HPDE6-E6E7 (cell line): ENCODE measurements around the gene BLOC1S5.
A peak's percentile ranks its signal among the peaks of the same experiment; 100 is the strongest.
"Not testable (repeated sequence)": the region's sequence is repeated elsewhere in the genome, so short reads cannot be mapped to it uniquely, and the experiment has no call there.

Experiments used
- DNase-seq: peaks from one replicate; pipeline ENCODE4 v3.0.0; 2011; ENCODE audit warnings: missing footprints; ENCODE audit errors: extremely low spot score

BLOC1S5 gene

DNA sequence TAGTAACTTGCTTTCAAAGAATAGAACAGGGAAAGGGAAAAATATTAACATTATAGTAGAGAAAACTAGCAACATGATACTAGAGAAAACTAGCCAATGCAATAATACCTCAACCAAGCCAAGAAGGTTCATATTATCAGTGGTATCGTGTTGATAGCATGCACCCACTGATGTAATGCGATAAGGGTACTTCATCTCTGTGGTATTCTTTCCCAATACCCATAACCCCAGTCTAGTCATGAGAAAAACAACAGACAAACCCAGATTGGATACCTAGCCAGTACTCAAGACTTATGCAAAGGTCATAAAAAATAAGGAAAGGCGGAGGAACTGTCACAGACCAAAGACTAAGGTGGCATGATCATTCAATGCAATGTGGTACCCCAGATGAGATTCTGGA, 21.0 kb downstream of the BLOC1S5 start:
- DNase-seq = no peak

DNA sequence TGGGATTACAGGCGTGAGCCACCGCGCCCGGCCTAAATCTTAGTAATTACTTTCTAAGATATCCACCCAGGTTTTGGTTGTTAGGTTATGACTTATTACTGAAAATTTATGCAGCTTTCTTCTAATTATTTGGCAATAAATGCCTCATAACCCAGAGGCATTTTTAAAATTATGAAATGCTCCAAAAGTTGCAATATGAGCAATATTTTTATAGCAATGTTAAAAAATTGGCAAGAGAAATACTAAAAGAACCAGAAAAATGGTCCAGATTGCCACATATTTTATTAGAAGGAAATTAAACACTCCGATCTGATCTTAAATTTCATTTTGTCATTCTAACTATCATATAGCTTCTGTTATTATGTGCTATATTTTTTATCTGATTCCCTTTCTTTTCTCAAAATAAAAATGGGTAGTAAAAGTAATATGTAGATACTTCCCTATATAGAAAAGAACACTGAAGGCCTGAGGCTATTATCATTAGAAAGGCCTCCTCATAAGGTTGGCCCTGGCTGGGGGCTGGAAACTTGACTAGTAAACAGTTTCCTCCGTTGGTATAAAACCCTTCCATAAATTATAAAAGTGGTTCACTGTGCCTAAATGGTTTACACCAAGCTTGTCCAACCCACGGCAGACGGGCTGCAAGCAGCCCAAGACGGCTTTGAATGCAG, 22.1 kb downstream of the BLOC1S5 start:
- no peak for DNase-seq

DNA sequence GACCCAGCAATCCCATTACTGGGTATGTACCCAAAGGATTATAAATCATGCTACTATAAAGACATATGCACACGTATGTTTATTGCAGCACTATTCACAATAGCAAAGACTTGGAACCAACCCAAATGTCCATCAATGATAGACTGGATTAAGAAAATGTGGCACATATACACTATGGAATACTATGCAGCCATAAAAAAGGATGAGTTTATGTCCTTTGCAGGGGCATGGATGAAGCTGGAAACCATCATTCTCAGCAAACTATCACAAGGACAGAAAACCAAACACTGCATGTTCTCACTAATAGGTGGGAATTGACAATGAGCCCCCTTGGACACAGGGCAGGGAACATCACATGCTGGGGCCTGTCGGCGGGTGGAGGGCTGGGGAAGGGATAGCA, 30.1 kb downstream of the BLOC1S5 start:
- not testable (repeated sequence) for DNase-seq

DNA sequence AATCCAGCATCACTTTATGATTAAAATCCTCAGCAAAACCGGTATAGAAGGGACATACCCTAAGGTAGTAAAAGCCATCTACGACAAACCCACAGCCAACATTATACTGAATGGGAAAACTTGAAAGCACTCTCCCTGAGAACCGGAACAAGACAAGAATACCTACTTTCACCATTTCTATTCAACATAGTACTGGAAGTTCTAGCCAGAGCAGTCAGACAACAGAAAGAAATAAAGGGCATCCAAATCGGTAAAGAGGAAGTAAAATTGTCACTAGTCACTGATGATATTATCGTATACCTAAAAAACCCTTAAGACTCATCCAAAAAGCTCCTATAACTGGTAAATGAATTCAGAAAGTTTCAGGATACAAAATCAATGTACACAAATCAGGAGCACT, 33.3 kb downstream of the BLOC1S5 start:
- no peak for DNase-seq

DNA sequence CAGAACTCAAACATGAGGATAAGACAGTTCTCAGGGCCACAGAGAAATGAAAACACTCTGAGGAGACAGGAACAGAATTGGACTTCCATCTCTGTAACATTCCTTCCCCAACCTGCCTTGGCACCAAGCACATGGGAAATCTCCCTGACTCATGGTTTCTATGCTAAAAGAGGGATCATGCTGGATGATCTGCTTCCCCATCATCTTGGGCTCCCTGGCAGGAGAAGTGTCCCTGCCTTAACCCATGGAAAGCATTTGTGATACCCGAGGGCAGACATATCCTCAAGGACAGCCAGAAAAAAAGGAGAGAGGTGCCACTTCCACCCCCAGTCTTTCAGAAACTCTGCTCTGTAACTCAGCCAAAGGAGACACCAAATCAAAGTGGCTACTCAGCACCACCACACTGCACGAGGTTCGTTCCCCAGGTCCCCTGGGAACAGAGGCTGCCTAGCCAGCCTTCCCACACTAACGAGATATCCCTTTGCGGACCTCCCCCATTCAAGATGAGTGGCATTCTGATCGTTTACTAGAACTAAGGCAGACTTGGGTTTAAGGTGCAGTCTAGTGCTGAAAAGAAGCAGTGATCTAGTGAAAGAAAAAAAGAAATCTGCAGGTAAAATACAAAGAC, 34.8 kb downstream of the BLOC1S5 start:
- DNase-seq = no peak

DNA sequence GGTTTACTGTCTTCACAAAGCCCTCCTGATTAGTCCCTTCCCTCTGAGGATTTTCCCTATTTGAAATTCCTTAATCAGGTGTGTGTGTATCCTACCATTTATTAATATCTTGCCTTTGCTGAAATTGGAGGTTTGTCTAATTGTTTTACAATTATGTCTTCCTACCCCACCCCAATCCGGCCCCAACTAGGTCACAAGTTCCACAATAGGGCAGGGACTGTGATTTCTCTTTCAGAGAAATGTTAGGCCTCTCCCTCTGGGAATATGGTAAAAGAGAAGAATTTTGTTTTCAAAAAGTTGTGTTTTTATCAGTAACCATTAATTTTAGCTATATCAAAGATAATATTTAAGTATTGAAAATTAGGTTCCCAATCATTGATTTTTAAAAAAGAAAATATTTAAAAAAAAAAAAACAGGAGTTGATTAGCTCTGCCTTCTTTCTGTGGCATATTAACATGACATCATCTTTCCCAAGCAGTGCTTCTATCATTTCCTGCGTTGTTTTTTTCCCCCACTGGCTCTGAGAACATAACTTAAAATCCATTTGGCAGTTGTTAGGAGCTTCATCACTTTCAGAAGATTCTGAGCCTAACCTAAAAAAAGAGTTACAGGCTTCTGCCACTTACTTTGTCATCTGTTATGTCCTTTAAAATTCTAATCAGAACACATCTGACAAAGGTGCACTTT, 36.1 kb downstream of the BLOC1S5 start:
- DNase-seq = no peak

DNA sequence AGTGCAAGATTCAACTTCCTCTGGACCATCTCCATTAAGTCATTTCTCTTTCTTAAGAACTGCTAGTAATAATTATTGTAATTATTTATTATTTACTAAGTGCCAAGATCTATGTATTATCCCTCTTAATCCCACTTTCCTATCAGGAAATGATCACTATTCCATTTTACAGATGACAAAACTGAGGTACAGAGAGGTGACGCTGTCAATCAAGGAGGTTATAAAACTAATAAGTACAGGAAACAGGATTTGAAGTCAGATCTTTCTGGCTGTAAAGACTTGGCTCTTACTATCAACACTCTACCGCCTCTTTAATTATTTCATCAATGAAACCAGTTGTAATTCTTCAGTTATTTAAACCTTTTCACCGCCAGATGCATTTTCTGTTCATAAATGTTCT, 37.4 kb downstream of the BLOC1S5 start:
- no peak for DNase-seq

DNA sequence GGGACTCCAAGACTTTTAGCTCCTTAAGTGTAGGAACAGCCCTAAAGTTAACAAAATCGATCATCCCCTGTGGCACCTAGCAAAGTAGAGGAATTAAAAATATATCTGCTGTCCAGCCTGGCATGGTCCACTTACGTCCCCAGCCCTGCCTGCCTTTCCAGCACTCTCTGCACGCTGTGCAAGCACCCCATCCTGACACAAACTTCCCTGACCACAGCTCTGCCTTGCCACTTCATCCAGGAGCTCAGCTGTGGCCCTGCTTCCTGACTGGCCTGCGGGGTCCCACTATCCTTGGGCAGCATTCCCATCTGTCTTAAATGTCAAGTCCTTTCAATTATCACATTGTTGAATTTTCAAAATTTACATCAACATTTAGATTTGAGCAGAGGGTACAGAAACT, 39.0 kb downstream of the BLOC1S5 start:
- DNase-seq = no peak

DNA sequence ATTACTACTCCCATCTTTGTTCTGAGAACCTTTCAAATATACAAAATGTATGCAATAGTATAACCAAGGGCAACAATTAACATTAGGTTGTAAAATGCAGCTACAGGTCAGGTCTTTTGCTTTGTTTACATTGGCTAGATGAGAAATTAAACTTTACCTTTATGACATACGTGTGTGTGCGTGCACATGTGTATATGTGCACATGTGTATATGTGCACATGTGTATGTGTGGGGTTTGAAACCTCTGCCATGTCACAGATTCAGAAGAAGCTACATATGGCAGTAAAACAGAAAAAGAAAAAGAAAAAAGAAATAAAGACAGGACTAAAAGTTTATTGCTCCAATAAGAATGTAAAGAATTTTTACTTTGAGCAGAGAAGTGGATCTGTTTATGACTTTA, 40.6 kb downstream of the BLOC1S5 start:
- no peak for DNase-seq

DNA sequence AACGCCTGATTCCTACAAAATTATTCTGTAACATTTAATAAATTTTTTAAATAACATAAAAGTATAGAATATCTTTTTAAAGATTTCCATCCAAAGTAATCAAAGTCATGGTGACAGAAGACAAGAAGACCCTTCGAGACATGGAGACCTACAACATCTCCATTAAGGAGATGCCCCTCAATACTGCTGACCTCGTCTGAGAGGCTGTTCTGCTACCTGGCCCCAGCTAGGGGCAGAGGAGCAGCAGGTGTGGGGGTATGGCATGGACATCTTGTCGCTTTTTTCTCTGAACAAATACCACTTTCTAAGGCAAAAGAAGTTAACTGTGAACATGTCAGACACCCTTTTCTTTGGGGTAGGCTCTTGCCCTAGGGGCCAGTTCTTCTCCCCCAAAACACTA, 44.1 kb downstream of the BLOC1S5 start:
- no peak for DNase-seq

DNA sequence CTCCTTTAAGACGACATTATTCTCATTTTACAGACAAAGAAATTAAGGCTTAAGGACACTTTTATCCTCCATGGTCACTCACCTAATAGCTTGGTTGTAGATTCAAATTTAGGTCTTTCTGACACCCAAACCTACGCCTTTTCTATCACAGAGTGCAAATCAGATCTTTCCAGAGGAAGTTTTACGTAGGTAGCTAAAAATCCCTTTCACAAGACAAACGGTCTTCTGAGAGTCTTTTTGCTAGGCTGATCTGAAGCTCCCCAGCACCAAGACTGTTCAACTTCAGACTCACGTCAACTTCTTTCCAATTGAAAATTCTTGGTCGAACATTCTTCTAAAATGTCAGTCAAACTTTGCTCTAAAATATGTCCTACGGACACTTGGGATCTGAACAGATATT, 46.5 kb downstream of the BLOC1S5 start:
- no peak for DNase-seq

DNA sequence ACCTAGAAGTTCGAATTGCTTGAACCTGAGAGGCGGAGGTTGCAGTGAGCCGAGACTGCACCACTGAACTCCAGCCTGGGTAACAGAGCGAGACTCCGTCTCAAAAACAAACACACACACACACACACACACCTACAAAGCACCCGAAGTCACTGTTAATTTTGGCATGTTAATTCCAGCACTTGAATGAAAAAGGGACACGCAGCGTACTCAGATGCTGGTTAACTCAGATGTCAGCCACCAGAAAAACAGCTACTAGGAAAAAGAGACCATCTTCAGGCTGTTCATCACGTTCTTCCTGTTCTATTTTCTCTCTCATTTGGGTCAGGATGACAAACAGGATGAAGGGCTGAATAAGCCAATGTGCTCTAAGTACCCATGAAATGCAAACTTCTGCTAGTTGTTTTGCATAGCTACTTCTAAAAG, 46.9 kb downstream of the BLOC1S5 start:
- no peak for DNase-seq

DNA sequence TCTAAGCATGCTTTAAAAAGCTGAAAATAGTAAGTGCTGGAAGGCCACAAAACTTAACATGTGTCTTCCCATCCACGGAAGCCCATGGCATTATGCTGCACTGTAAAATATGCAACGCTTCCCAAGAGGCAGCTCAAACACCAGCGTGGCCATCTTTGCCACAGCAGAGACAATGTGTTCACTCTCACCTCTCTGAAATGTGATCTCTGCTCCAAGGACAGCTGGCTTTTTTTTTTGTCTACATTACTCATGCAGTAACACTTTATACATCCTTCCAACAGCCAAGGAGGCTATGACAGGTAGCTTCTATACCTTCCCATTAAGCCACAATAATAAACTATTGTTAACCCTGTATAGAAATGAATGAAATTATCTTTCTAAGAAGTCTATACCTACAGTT, 49.2 kb downstream of the BLOC1S5 start:
- no peak for DNase-seq

DNA sequence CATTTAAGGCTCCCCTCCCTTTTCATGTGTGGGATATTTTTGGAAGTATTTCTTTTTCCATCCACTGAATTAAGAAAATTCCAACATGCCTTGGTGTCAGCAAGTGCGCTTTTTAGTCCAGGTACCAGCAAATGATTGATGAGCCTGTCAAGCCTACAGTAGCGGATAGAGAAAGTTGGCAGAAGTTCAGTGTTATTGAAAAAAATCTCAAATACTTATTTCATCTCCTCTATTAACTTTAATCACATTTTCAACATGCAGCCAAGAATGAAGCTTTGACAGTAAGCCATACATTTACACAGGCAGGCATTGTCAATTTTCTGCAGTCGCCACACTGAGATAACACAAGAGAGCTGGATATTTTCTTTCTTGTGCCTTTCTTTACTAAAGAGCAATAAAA, 50.4 kb downstream of the BLOC1S5 start:
- no peak for DNase-seq

DNA sequence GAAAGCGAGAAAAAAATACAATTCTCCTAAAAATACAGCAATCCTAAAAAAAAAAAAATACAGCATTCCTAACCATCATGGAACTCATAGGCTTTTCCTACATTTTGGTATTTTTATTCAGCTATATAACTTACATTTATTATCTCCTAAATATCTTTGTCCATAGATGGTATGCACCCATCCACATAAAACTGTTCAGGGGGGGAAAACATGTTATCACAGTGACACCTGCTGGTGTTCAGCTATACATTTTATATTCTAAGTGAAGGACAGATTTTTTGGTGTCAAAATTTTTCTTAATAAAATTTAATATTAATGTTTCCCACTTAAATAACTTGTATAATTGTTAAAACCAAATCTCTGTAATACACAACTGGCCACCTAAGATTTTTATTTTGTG, 58.0 kb downstream of the BLOC1S5 start:
- DNase-seq = peak; percentile 19

DNA sequence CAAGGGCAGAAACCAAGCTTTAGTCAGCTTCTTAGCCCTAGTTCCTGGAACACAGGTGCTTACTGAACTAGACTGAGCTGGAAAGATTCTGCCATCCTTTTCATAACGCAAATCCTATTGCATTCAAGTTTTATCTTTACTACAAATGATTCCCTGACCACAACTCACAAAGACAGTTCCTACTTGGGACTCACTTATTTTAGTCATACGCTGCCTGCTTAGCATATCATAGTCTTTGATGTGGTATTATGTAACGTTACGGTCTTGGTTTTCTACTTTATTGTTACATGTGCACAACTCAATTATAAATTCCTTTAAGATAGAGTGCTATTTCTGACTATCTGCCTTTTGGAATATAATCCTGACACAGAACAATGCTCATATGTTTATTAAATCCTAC, 59.1 kb downstream of the BLOC1S5 start:
- no peak for DNase-seq

DNA sequence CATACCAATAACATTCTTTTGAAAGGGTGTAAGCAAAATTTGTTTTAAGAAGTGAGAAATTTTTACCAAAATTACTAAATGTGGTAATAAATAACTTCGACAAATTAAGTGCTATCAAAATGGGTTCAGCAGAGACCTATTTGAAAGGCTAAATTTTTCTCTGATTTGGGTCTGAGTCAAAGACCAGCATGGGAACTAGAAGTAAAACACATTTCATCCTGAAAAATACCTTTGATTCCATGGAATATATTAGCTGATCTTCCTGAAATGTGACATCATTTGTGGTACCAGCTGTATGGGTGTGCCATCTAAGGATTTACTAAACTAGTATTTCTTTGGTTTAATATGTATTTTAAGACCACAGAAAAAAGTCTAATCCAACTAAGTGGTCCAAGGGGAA, 63.6 kb downstream of the BLOC1S5 start:
- DNase-seq = no peak

DNA sequence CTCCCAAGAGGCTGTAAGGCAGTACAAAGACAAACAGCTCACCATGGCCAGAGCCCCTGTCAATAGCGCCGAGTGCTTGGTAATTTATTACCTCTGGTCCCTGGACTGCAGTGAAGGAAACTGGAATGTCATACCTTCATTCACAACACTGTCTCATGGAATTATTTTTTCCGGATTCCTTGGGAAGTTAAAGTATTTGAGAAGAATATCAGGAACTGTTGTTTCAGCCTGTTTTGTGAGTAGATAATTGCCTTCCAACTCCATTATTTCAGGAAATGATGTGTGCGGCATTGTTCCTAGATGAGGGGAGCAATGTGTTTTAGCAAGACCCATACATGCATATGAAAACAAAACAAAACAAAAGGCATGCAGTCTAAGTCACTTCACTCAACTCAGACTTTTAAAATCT, 64.0 kb downstream of the BLOC1S5 start:
- no peak for DNase-seq

DNA sequence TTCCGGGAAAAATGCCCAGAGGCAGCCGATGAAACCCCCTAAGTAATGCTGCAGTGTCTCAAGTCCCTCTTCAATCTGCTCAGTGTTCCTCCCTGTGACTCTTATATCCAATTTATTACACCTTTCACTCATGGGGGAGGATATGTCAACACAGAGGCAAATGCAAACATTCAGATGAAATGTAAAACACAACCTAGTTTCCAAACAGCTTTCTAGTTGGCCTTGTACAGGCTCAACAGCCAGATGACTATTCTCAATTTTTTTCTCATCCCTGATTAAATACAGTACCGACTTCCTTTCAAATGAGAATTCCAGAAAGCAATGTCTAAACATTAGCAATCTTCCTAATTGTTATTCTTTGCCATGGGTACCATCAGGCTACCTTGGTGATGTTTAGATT, 65.0 kb downstream of the BLOC1S5 start:
- DNase-seq = no peak

DNA sequence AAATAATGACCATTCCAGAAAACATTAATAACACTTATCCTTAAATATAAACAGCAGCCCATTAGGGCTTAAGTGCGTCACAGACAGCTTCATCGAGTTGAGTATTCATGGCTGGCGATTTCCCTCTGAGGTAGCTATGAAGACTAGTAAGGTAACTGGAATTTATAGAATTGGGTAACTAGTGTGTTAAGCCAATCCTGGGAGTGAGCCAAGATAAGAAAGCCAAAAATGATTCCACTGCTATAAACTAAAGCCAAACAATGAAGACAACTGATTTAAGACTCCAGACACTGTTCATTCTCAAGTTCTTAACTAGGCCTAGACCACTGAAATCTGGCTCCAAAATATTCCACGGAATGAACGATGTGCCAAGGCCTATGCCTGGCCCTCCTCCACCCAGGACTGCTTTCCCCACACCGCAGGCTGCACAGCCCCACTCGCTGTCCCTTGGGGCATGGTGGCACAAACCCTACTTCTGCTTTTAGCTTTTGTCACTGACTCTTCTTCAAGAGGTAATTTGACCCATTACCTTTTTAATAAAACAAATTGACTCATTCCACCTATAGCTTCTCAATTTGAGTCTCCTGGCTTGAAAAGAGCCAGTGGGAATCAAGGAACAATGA, 66.0 kb downstream of the BLOC1S5 start:
- no peak for DNase-seq

DNA sequence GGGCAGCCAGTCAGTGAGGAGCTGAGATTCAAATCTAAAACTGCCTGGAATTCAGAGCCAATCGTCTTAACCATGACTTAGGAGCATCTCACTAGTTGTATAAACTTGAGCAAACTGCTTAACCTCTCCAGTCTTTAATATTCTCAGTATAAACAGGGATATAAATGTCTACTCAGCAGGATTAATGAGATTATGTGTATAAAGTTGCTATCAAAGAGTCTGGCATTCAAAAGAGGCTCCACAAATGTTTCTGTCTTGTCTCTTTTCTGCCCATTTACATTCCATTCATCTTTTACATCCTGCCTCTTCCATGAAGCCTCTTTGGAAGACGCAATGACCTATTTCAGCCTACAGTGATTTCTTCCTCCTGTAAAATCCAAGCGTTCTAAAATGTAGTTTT, 66.9 kb downstream of the BLOC1S5 start:
- DNase-seq = no peak

DNA sequence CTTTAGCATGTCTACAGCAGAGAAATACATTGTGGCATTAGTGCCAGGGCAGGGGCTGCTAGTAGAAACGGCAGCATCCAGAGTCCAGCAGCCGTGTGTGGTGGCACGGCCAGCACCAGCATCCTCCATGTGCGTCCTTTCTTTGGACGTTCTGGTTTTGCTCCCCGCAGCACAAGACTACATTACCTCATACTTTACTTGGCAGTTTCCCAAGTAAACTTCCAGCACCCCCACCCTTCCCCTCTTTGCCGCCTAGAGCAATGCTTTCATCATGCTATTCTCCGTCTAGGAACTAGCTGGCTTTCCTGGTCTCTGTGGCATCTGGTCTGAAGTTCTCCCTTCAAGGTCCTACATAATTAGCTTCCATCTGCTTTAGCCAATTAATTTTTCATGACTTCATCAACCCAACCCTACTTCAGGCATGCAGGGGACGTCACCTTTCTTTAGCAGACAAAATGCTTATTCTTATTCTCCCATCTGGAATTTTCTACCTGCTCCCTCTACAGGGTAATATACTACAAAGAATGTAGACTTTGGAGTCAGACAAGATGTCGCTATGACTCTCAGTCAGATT, 67.6 kb downstream of the BLOC1S5 start:
- DNase-seq = no peak

DNA sequence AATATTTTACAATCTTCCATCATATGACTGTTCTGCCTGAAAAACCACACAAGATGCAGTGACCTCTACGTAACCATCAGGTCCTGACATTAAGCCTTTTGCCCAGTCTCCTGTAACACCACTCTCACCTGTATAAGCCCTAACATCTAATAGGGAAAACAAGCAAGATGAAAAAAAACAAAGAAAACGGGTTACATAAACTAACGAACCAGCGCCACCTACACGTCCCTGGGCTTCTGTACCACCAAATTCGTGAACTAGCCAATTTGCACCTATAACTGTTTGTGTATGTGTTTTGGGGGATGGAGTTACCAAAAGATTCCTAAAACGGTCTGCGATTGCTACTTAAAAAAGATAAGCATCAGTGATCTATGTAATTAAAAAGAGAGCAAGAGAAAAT, 70.2 kb downstream of the BLOC1S5 start:
- DNase-seq = no peak
